PC-9 (cell line): ENCODE measurements around the gene NAGK.
"Not testable (repeated sequence)": the region's sequence is repeated elsewhere in the genome, so short reads cannot be mapped to it uniquely, and the experiment has no call there.

ENCODE experiments used
- CTCF ChIP-seq: fragments of 200-600 bp; sonication (generic); conservative IDR thresholded peaks from 2 replicates; pipeline ENCODE4 v1.6.1; 2017; ENCODE audit warnings: mixed run types, antibody characterized with exemption, mild to moderate bottlenecking, moderate library complexity
- EZH2 ChIP-seq: fragments of 200-600 bp; sonication (generic); IDR thresholded peaks from 2 replicates; pipeline ENCODE4 v1.8.0; 2017; ENCODE audit warnings: antibody characterized with exemption, low read depth

- TF ChIP-seq CTCF, EZH2: not testable (repeated sequence)
Measured at GRCh38 chr2:71091808-71092207, 23.4 kb downstream of the NAGK start.
